Fibroblast of skin of left biceps (primary cell): Measurements from ENCODE around the gene VASH1.

Experiments
- DNase-seq, 2 experiments: peaks; one replicate each; pipeline ENCODE4 v3.0.0-alpha.2; 2013; ENCODE audit warnings: low read depth in 2 of 2

VASH1 gene

GRCh38 chr14:76784266-76784874 lies 23.1 kb downstream of the VASH1 start:
- no peak for DNase-seq

DNA sequence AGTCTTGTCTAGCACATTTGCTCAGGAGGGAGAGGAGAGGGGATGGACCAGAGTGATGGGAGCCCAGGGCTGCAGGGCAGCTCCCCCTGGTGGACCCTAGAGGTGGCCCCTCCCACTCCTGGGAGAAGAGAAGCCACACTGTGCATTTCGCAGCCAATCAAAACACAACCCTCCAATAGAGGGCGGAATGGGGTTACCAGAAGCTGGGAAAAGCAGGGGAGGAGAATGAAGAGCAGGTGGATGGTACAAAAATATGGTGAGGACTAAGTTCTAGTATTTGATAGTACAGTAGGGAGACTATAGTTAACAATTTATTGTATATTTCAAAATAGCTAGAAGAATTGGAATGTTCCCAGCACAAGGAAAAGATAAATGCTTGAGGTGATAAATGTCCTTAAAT lies 23.6 kb downstream of the VASH1 start:
- DNase-seq, result peak in 1 of 2 experiments; percentile 25

DNA sequence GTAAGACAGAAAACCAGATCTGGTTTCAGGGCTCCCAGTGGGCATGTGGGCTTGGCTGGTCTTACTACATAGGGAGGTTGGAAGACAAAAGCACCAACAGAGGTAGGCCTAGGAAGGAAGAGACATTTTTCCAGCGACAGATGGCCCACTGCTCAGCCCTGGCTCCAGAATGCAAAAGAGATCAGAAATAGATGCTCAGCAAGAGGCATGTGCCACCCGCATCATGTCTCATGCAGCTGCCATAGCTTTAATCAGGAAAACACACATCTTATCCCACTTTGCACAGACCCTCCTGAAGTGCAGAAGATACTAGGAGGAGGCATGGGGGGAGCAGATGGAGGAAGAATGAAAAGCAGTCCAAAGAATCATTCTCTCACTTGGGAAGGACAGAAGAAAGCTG lies 25.3 kb downstream of the VASH1 start:
- no peak for DNase-seq

GRCh38 chr14:76792422-76792821 lies 31.2 kb downstream of the VASH1 start:
- DNase-seq, result no peak

- no peak for DNase-seq
These were observed 32.1 kb downstream of the VASH1 start for GRCh38 chr14:76793324-76793723.

DNA sequence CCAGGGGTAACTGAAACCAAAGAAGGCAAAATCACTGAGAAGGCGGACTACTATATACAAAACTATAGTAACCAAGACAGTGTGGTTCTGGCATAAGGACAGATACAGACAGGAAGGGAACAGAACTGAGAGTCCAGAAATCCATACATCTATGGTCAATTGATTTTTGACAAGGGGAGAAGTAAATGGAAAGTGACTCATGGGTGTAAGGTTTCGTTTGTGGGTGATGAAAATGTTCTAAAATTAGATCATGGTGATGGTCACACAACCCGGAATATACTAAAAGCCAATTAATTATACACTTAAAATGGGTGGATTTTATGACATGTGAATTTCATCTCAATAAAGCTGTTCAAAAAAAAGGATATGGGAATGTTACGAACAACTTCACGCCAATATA lies 32.7 kb downstream of the VASH1 start:
- DNase-seq, result no peak

DNA sequence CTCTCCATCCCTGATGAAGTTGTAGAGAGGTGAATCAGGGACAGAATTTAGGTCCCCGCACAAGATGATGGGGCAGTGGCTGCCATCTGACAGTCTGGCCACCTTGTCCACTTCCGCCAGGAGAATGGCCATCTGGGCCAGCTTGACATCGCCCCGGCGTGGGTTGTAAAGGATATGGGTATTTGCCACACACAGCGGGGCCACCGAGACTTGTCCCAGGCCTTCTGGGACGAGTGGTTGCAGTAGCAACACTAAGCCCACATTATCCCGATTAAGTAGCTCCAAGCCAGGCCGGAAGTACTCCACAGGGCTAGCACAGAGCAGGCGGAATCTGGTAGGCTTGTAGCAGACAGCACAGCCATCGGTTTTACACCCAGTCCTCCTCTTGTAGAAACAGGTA lies 45.2 kb downstream of the VASH1 start:
- DNase-seq, result no peak

DNA sequence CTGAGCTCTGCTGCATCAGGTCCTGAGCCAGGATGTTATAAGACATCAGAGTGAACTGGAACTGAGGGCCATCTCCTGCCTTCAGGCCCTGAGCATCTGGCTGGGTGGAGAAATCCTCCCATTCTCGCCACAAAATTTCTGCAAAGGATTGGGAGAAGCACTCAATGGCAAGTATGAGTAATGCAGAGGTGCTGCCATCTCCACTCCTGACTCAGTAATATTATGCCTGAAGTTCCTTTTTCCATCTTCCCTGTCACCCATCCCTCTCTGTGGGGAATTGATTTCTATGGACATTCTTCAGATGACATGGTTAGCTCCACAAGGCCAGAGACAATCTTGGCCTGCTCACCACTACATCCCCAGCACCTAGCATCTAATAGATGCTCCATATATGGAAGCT lies 46.7 kb downstream of the VASH1 start:
- DNase-seq, result no peak

DNA sequence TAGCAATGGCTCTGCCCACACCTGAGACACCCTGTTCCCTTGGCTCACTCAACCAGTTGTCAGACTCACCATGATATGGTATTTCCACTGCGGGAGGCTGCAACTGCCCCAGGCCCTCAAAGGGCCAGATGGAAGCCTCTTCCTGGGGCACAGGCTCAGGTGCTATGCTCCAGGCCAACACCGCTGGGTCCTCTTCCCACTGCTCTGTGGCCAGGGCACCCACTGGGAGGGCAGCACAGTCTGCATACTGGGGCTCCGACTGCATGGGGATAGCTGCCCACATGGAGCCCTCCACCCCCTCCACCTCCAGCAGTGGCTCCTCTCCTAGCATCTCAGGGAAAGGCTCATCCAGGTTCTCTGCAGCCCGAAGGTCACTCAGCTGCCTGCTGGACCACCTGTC lies 47.7 kb downstream of the VASH1 start:
- DNase-seq, result no peak

- DNase-seq, result no peak
These were observed 49.3 kb downstream of the VASH1 start for GRCh38 chr14:76810525-76810924.

DNA sequence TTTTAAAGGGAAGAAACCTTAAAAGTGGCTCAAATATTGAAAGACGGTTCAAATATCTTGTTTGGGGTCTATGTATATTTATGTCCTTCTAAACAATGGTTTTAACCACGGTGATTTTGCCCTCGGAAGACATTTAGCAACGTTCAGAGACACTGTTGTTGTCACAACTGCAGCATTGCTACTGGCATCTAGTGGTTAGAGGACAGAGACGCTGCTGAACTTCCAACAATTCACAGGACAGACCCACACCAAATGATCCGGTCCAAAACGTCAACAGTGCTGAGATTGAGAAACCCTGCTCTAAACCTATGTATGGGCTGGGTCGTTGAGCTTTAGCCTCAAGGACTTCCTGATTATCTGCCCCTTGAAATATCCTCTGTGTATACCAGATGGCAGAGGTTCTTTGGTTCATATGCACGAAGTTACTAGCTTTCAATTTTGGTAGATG lies 49.7 kb downstream of the VASH1 start:
- no peak for DNase-seq

DNA sequence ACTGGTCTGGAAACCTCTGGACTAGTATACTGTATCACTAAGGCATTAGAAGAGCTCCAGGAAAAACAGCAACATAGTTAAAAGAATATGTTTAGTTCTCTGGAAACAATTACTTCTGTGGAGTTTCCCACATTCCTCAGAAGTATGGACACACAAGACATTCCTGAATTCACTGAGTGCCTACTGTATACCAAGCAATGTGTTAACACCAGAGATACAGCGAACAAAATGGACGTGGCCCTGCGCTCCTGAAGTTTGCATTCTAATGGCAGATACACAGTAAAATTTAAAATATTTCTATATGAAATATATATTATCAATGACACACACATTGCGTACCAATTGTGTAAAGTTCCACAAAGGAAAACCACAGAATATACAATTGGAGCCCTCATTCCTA lies 50.3 kb downstream of the VASH1 start:
- no peak for DNase-seq

DNA sequence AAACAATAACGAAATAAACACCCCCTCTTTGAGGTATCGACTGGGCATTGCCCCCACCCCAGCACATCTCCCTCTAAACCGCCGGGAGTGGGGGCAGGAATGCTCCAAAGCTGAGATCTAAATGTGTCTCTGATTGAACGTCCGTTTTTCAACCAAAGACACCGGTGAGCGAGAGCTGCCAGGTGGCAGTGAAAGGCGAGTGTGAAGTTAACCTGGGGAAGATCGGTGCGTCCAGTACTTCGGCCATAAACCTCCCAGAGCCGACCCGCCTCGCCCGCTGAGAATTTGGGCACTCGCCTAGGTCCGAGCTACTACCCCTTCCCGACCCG lies 50.8 kb downstream of the VASH1 start:
- DNase-seq, result no peak

- peak; percentile 82 to 83 for DNase-seq
These were observed 51.4 kb downstream of the VASH1 start, which contains the start of gene ANGEL1 for GRCh38 chr14:76812422-76813383. Gene ANGEL1 (minus strand): TSS chr14:76812882. CDS start chr14:76812827, 55 bp downstream.

GRCh38 chr14:76814726-76815645 lies 53.7 kb downstream of the VASH1 start:
- no peak for DNase-seq

DNA sequence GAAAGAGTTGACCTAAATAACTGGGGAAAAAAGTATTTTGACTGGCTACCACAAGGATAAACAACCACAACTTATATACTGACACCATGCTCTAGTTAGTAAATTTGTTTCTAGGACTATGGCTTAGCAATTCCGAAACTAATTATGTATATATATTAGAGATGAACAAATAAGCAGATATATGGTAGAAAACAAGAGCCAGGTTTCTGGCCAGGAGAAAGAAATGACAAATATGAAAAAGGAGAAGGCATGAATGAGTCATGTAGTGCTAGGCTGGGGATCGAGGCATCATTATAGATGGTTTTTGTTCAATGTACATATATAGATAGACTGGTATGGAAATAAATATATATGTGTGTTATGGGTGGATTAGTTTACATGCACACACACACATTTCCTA lies 59.4 kb downstream of the VASH1 start:
- no peak for DNase-seq

GRCh38 chr14:76826122-76826521 lies 64.9 kb downstream of the VASH1 start, which contains the start of gene LRRC74A:
Gene LRRC74A (plus strand): TSS chr14:76826408. CDS start chr14:76826698, 290 bp downstream.
- no peak for DNase-seq

DNA sequence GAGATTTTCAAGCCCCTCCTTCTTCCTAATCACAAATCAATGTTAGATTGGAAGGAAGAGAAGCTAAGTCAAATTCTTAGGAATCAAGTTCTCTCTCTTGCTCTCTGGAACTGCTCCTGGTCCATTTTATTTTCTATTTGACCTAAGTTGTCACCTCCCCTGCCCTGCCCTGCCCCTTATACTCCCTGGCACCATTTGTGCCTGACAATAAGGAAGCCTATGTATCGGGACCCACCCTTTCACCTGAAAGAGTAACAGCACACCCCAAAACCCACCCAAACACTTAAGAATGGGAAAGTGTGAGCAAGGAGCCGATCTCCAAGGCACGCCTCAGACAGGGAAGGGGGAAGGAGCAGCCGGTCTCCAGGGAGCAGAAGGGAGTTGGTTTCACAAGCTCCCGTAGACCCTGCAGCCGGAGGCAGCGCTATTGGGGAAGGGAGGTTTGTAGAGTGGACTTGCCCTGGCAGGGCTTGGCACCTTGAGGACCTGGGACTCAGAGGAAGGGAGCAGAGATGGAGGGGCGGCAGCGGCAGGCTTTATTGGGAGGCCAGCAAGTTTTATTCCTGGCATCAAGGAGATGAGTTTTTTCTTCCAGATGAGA lies 66.5 kb downstream of the VASH1 start:
- no peak for DNase-seq

DNA sequence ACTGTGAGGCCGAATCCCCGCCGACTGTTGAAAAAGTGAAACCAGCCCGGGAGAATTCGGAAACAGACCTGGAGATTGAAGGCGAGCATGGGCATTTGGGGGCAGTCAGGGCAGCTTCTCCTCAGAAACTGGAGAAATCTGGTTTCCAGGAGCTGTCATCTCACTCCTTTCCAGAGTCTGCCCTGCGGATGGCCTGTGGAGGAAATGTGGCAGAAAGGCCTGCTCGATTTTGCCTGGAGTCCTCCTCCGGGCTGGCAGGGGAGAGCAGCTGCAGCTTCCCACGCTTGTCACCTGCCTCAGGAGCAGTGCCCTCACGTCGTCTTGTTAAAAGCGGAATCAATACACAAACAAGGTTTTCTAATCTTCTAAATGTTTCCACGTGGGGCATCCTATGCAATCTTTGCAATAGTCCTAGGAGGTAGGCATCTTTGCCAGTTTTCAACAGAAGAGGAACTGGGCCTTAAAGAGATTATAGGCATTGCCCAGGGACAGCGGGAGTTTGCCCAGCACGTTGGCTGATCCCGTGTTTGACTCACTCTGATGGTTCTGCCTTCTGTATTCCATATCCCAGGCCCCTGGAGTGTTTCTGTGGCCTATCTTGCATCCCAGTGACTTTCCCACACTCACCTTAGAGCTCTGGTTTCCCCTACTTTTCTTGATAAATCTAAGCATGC lies 67.2 kb downstream of the VASH1 start:
- DNase-seq, result no peak

DNA sequence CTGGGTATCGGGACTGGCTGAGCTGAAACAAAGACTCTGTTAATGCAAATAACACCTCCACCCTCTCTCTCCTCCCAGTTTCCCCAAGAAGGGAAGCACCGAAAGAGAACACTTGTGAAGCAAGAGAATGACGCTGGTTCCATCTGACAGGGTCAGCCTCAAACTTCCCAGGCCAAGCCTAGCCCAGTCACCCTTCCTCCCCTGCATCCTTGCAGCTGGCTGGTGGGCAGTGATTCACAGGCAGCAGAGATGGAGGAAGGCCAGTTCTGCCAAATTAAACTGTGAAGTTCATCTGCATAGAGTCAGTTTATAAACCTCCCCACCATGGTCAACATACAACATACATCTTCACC lies 67.7 kb downstream of the VASH1 start:
- no peak for DNase-seq
